CD4-positive, alpha-beta T cell (primary cell): ENCODE data around the gene AHNAK2. TPM values are rescaled to one million over a fixed set of nuclear protein-coding genes. Genes with fewer than 3 reads are reported as not detected.

Experiments used
- ATAC-seq: fragments of 200-7000 bp; cut with Tn5 transposase; one replicate; pipeline ENCODE4 v1.10.0; 2022; ENCODE audit warnings: mild to moderate bottlenecking; ENCODE audit not compliant: poor library complexity
- CTCF ChIA-PET: fragments of 350-600 bp; sonication (Branson Sonifier 250); formaldehyde crosslinking; loops from one replicate; lab custom pipeline; 2021; ENCODE audit warnings: antibody characterized with exemption, inconsistent platforms; lab: Charles Lee
- POLR2A ChIA-PET: fragments of 350-600 bp; sonication (Branson Sonifier 250); formaldehyde crosslinking; loops from one replicate; lab custom pipeline; 2021; ENCODE audit warnings: antibody characterized with exemption, inconsistent platforms; lab: Charles Lee
- DNase-seq, 14 experiments: peaks; one replicate each; pipeline ENCODE4 v3.0.0-alpha.2; 2013 to 2020; ENCODE audit warnings: mixed read lengths in 2 of 14
- H3K27ac ChIP-seq, 2 donors: one replicate each; pipeline versions ENCODE4 v1.5.1 to v1.7.0; 2013; ENCODE audit warnings: low read length in 2 of 2, low read depth in 1 of 2, mild to moderate bottlenecking in 1 of 2
- H3K27me3 ChIP-seq, 2 experiments: 1 replicate in 1 of 2; 2 replicates in 1 of 2; pipeline versions ENCODE4 v1.6.1 to v1.7.0; 2013; ENCODE audit warnings: low read length in 2 of 2, control low read depth in 1 of 2, mild to moderate bottlenecking in 1 of 2, moderate library complexity in 1 of 2; ENCODE audit not compliant: insufficient read depth in 2 of 2, control insufficient read depth in 1 of 2
- H3K36me3 ChIP-seq: one replicate; pipeline ENCODE4 v1.6.1; 2013; ENCODE audit warnings: low read length, control low read depth; ENCODE audit not compliant: insufficient read depth
- H3K4me1 ChIP-seq: one replicate; pipeline ENCODE4 v1.6.1; 2013; ENCODE audit warnings: low read length, control low read depth; ENCODE audit not compliant: insufficient read depth
- H3K4me3 ChIP-seq: one replicate; pipeline ENCODE4 v1.5.1; 2013; ENCODE audit warnings: mild to moderate bottlenecking, low read length, moderate library complexity
- H3K9me3 ChIP-seq, 2 experiments: 1 replicate in 1 of 2; 2 replicates in 1 of 2; pipeline versions ENCODE4 v1.6.1 to v1.7.0; 2013; ENCODE audit warnings: low read length in 2 of 2, mild to moderate bottlenecking in 2 of 2, control low read depth in 1 of 2, moderate library complexity in 1 of 2; ENCODE audit not compliant: control insufficient read depth in 1 of 2, insufficient read depth in 1 of 2
- H3K27ac Mint-ChIP-seq: one replicate; pipeline ENCODE4 v1.8.0; 2020; ENCODE audit warnings: mixed read lengths
- H3K27me3 Mint-ChIP-seq: one replicate; pipeline ENCODE4 v1.8.0; 2021; ENCODE audit warnings: mixed read lengths
- H3K36me3 Mint-ChIP-seq: one replicate; pipeline ENCODE4 v1.8.0; 2021; ENCODE audit warnings: low read depth, mixed read lengths
- H3K4me1 Mint-ChIP-seq: one replicate; pipeline ENCODE4 v1.8.0; 2021; ENCODE audit warnings: low read depth, mixed read lengths
- H3K4me3 Mint-ChIP-seq: one replicate; pipeline ENCODE4 v1.8.0; 2020; ENCODE audit warnings: mild to moderate bottlenecking, mixed read lengths
- H3K9me3 Mint-ChIP-seq: one replicate; pipeline ENCODE4 v1.8.0; 2020; ENCODE audit warnings: mixed read lengths
- CTCF ChIP-seq: fragments of 200-600 bp; IDR thresholded peaks from one replicate; pipeline ENCODE4 v1.8.0; 2022; ENCODE audit warnings: antibody characterized with exemption, mild to moderate bottlenecking
- intact Hi-C, 2 experiments: fragments of 100-400 bp; cut with DNase I in 1 of 2; cut with micrococcal nuclease in 1 of 2; formaldehyde crosslinking; loops; one replicate each; pipeline versions ENCODE4 v1.15.1 to v1.9.0; 2023 to 2025; cut with DNase I, micrococcal nuclease
- total RNA-seq, 174 experiments: library from RNA in 2 of 174; stranded (reverse) in 2 of 174; gene quantifications; one replicate each; pipeline ENCODE4 v1.2.3 and lab custom pipeline; 2021 to 2026

Gene AHNAK2
- total RNA-seq, 2 experiments from 2014 or later = 0.05 TPM; not detected in 1

- Histone ChIP-seq H3K36me3 (no peaks in the 10 kb centered on the region), H3K9me3 (peaks cover 0 to 11% of the 10 kb centered on the region in 2 experiments), H3K4me1 (peaks cover 23% of the 10 kb centered on the region), H3K27ac (no peak overlapping the region), H3K4me3 (no peak overlapping the region), H3K27me3 (peaks cover 25 to 29% of the 10 kb centered on the region in 2 experiments)
- CTCF ChIA-PET = interaction anchor here (0.9 to 3.5 kb wide), 6 partner anchors 59 to 112 kb away, joined by 3 to 33 read pairs (median 3); no protein-coding TSS in a partner anchor
- TF ChIP-seq CTCF = no peak
- Mint-ChIP-seq H3K4me3 (no peak overlapping the region), H3K27me3 (peaks cover 33% of the 10 kb centered on the region), H3K4me1 (peaks cover 5% of the 10 kb centered on the region), H3K9me3 (no peaks in the 10 kb centered on the region), H3K36me3 (no peaks in the 10 kb centered on the region), H3K27ac (no peak overlapping the region)
- ATAC-seq (no peak), DNase-seq (peak in 1 of 14 experiments; percentile 7)
- POLR2A ChIA-PET = interaction anchor here (1.1 to 1.9 kb wide), 3 partner anchors 70 to 90 kb away, joined by 3 to 7 read pairs (median 4); partner anchors contain the start of gene GPR132
- intact Hi-C loops = loop anchor here in 1 of 2 experiments (2.0 kb wide), 1 partner anchor 112 kb away; no protein-coding TSS in a partner anchor
These were observed 3.3 kb downstream of the AHNAK2 start for GRCh38 chr14:104974665-104975390.

GRCh38 chr14:104974146-104974541, 4.0 kb downstream of the AHNAK2 start:
- Histone ChIP-seq H3K27me3 (peaks cover 25 to 35% of the 10 kb centered on the region in 2 experiments), H3K4me1 (peaks cover 23% of the 10 kb centered on the region), H3K36me3 (no peaks in the 10 kb centered on the region), H3K27ac (no peak overlapping the region), H3K9me3 (peaks cover 0 to 11% of the 10 kb centered on the region in 2 experiments), H3K4me3 (no peak overlapping the region)
- POLR2A ChIA-PET = interaction anchor here (1.9 kb wide), 1 partner anchor 71 kb away, joined by 7 read pairs; no protein-coding TSS in a partner anchor
- no peaks in the 10 kb centered on the region for H3K9me3 Mint-ChIP-seq
- H3K27ac Mint-ChIP-seq = no peak overlapping the region
- peaks cover 5% of the 10 kb centered on the region for H3K4me1 Mint-ChIP-seq
- no peak for DNase-seq
- no peak for TF ChIP-seq CTCF
- H3K27me3 Mint-ChIP-seq = peaks cover 29% of the 10 kb centered on the region
- CTCF ChIA-PET = interaction anchor here (2.1 to 3.5 kb wide), 2 partner anchors 71 kb away, joined by 5 to 33 read pairs; no protein-coding TSS in a partner anchor
- H3K4me3 Mint-ChIP-seq = no peak overlapping the region
- H3K36me3 Mint-ChIP-seq = no peaks in the 10 kb centered on the region
- no peak for ATAC-seq
- intact Hi-C loops = loop anchor here in 1 of 2 experiments (2.0 kb wide), 1 partner anchor 113 kb away; no protein-coding TSS in a partner anchor

GRCh38 chr14:104973385-104974145, 4.6 kb downstream of the AHNAK2 start:
- intact Hi-C loops = loop anchor here in 1 of 2 experiments (2.0 kb wide), 1 partner anchor 113 kb away; no protein-coding TSS in a partner anchor
- POLR2A ChIA-PET = no interaction called here

More at GRCh38 chr14:104973385-104974145, 4.6 kb downstream of the AHNAK2 start:
- CTCF ChIA-PET = interaction anchor here (1.2 to 2.1 kb wide), 2 partner anchors 72 to 73 kb away, joined by 3 to 5 read pairs; no protein-coding TSS in a partner anchor
- Histone ChIP-seq H3K27ac (no peak overlapping the region), H3K27me3 (peaks cover 20 to 37% of the 10 kb centered on the region in 2 experiments), H3K4me3 (no peak overlapping the region), H3K36me3 (no peaks in the 10 kb centered on the region), H3K4me1 (peaks cover 22% of the 10 kb centered on the region), H3K9me3 (peaks cover 0 to 12% of the 10 kb centered on the region in 2 experiments)
- Mint-ChIP-seq H3K4me3 (no peak overlapping the region), H3K4me1 (peaks cover 5% of the 10 kb centered on the region), H3K9me3 (no peaks in the 10 kb centered on the region), H3K27me3 (peaks cover 26% of the 10 kb centered on the region), H3K27ac (no peak overlapping the region), H3K36me3 (no peaks in the 10 kb centered on the region)
- TF ChIP-seq CTCF = no peak
- ATAC-seq (no peak), DNase-seq (no peak)
